NCI-H1092 treated with DMSO at 0.1 percent for 48 hours (cell line): ENCODE results near the gene GJC2.
"Not testable (repeated sequence)": the region's sequence is repeated elsewhere in the genome, so short reads cannot be mapped to it uniquely, and the experiment has no call there.

ENCODE experiments used
- DNase-seq: peaks from one replicate; lab custom pipeline; 2025; lab: John Stamatoyannopoulos, UW

GJC2 gene

DNA sequence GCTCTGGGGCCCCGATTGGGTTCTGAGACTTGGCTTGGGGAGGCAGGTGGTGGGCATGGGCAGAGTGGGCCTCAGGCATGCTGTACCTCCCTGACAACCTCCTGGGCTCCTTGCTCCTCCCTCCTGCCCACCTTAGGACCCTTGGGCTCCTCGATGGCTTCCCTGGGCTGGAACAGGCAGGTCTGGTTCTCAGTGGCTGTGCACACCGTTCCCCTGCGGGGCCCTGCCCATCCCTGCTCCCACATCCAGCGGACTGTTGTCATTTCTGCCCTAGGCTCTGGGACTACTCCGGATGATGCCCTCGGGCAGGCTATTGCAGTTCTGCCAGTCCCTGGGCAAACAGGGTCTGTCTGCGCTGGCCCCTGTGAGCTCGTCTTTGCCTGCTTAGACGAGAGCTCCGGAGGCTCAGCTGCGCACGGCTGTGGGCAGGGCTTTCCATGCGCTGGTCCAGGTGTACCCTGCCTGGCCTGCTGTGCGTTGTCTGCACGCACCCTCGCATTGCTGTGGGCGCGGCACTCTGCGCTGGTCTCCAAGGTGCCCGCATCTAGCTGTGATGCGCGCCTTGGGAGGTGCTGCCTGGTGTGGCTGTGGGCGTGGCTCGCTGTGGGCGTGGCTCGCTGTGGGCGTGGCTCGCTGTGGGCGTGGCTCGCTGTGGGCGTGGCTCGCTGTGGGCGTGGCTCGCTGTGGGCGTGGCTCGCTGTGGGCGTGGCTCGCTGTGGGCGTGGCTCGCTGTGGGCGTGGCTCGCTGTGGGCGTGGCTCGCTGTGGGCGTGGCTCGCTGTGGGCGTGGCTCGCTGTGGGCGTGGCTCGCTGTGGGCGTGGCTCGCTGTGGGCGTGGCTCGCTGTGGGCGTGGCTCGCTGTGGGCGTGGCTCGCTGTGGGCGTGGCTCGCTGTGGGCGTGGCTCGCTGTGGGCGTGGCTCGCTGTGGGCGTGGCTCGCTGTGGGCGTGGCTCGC, 24.1 kb downstream of the GJC2 start:
- not testable (repeated sequence) for DNase-seq

DNA sequence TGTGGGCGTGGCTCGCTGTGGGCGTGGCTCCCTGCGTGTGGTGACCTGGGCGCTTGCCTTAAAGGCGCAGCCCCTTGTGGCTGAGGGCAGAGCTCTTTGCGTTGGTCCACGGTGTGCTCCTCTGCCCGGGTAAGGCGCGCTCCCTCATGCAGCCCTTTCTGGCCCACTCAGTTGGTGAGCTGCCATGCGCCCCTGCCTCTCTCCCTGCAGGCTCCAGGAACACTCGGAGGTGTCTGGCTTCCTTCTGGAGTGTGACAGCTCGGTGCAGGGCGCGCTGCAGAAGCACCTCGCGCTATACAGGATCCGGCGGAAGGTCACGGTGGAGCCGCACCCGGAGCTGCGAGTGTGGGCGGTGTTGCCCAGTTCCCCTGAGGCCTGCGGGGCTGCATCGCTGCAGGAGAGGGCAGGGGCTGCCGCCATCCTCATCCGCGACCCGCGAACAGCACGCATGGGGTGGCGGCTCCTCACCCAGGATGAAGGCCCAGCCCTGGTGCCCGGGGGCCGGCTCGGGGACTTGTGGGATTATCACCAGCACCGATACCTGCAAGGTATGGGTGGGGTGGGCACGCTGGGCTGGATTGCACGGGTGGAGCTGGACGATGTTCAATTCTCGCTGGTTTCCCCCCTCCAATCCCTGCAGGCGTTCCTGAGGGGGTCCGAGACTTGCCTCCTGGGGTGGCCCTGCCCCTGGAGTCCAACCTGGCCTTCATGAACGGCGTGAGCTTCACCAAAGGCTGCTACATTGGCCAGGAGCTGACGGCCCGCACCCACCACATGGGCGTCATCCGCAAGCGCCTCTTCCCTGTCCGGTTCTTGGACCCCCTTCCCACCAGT, 25.0 kb downstream of the GJC2 start:
- no peak for DNase-seq

DNA sequence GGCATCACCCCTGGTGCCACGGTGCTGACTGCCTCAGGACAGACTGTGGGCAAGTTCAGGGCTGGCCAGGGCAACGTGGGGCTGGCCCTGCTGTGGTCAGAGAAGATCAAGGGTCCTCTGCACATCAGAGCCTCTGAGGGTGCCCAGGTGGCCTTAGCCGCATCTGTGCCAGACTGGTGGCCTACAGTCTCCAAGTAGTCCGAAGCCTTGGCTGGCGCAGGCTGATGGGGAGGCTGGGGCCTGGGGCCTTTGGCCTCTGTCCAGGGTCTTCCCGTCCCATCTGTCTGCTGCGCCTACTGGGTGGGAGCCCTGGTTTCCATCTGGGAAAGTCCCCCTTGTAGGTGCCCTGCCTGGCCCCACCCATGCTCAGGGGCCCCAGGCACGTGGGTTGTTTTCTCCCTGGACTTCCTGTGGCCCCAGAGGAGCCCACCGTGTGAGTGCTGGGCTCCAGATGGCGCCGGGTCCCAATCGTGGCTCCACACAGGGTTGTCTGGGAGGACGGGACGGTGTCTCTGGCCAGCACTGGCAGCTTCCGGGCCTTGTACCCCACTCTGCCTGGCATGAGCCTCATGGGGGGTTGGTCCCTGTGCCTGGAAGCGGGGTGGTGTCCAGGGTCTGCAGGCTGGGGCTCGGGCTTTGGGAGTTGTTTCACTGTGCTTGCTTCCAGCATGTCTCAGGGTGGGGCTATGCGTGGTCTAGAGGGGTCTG, 25.7 kb downstream of the GJC2 start:
- no peak for DNase-seq

DNA sequence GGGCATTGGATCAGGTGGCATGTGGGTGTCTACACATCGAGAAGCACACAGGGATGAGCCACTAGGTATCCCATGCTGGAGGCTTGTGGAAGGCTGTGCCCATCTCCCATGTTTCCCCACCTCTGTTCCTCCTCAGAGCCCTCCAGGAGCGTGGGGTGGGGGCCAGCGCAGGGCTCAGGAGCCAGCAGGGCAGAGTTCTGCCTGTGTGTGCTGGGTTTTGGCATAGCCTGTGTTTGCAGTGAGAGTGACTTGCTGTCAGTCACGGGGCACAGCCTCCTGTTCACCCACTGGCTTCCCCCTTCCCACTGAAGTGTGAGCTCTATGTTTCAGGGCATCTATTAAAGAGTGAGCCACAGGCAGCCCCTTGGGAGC, 26.3 kb downstream of the GJC2 start:
- no peak for DNase-seq

DNA sequence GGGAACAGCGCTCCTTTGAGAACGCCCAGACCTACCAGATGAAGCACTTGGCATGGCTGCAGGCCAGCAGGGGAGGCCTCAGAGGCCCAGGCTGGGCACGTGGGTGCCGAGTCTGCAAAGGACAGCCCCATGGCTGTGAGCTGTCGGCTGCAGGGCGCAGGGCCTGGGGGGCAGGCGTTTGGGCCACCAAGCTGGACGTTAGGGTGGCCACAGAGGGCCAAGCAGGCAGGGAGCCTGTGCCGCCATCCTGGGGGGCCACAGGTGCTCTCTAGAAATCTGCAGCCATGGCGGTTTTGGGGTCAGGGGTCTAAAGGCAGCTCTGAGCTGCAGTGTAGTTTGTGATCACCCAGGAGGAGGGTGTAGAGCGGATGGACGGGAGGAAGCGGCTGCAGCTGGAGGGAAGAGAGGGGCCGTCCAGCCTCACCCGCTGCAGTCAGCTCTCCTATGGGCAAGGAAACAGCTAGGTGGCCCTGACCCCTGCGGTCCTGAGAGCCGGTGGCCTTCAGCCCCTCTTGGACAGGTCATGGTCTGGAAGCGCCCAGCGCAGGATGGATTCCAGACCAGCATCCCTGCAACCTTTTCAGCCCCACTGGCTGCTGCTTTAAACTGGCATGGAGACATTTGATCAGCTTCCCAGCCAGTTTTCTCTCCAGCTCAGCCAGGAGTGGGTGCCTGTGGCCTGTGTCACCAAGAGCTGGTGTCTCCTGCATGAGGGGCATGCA, 26.9 kb downstream of the GJC2 start:
- no peak for DNase-seq

DNA sequence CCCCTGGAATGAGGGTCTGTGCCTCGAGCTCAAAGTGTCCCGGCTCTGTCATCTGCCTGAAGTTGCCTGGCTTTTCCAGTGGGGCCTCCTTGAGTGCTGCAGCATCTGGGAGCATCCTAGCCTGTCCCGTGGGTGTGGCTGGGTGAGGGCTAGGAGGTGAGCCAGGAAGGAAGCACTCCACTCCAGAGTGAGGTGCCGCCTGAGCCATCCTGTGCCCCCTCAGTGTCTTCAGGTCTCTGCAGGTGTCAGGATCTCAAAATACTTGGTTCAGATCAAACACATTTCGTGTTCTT, 27.4 kb downstream of the GJC2 start:
- no peak for DNase-seq

DNA sequence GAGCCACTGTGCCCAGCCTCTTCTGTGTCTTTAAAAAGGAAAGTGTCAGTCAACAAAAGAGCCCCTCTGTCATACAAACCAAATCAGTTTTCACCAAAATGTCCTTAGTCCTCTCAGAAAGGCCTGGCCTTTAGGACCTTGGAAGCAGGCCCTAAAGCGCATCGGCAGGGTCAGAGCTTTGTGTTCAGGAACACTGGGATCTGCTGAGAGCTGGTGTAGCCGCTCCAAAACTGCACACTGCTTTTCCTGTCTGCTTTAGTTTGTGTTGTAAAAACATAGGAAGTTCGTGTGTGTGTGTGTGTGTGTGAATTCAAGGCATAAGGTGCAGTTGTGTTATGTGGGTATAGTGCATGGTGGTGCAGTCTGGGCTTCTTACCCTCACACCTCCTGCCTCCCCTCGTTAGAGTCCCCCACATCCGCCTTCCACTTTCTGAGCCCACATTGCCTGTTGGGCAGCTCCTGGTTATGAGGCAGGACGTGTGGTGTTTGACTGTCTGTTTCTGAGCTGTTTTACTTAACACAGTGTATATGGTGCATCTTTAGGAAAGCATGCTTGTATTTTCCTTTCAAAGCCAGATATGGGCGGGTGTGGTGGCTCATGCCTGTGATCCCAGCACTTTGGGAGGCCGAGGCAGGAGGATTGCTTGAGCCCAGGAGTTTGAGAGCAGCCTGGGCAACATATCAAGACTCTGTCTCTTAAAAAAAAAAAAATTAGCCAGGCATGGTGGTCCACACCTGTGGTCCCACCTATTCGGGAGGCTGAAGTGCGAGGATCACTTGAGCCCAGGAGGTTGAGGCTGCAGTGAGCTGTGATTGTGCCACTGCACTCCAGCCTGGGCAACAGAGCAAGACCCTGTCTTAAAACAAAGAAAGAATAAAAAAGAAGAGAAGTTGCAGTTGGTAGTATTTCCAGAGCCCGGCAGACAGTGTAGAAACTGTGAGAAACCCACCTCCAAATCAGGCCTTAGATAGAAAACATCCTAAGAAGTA, 28.3 kb downstream of the GJC2 start:
- no peak for DNase-seq

DNA sequence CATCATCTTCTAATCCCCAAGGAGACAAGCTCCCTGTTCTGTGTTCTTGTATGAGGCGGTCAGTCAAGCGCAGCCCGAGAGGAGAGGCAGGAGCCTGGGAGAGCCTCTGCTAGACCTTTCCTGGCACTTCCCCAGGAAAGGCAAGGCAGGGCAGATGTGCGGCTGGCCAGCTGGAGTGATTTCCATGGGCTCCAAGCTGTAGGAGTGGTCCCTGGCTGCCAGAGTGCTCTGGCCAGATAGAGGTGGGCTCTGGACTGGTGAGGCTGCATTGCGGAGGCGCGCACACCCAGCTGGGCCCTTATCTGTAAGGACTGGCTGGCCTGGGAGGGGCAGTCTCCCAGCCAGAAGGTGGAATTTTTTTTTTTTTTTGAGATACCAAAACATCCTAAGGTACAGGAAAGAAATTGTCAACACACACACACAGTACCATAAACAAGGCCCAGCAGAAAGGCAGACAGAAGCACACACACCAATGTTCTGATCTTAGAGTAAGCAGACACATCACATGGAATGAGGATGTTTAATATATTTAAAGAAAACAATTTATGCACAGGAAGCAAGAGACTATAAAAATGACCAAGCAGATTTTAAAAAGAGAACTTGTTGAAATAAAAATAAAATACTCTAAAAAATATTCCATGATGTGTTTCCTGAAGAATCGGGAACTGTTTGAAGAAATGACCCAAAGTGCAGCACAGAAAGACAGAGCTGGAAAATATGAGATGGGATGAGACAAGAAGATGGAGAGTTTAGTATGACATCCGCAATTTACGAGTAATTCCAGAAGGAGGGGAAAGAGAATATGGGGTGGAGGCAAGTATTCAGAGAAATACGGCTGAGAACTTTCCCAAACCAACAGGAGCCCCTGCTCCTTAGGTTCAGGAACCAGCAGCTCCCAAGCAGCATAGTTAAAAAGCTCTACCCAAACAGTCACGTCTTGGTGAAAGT, 29.3 kb downstream of the GJC2 start:
- DNase-seq, result no peak

DNA sequence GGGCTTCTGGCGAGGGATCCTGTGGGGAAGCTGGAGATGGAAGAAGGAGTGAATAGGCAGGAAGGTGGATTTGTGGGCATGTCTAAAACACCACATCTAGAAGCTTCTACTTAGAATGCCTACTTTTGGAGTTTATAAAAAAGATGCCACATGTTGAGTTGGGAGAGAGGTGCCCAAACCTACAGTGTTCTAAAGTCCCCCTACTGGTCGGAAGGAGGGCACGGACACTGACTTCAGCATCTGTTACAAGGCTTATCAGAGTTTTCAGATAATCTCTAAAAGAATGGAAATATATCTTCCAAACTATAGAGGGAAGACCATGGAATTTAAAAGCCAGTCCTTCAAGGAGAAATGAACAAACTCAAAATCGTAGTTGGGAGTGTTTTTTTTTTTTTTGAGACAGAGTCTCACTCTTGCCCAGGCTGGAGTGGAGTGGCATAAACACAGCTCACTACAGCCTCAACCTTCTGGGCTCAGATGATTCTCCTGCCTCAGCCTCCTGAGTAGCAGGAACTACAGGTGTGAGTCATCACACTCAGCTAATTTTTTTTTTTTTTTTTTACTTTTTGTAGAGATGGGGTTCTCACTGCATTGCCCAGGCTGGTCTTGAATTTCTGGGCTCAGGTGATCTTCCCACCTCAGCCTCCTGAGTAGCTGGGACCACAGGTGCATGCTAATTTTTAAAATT, 30.7 kb downstream of the GJC2 start:
- DNase-seq, result no peak

DNA sequence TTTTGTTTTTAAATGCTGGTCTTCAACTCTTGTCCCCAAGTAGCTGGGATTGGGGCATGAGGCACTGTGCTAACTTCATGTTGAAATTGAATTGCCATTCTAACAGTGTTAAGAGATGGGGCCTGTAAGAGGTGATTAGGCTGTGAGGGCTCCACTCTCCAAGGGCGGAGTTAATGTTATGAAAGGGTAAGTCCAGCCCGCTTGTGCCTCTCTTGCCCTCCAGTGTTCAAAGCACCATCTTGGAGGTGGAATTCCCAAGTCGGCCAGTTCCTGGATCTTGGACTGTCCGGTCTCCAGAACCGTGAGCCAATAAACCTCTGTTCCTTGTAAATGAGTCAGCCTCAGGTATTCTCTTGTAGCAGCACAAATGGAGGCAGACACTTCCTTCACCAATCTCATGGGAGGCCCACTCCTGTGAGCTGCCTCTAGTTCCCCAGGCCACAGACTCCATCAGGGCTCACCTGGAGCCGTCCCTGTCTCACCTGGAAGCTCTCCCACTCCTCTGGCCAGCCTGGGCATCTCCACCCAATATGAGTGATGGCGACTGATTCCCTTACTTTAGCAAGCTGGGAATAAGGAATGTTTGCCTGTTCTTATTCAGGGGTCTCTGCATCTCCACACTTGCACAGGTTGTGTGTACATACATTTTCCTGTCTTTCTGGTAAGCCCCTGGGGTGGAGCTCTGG, 31.4 kb downstream of the GJC2 start:
- DNase-seq, result no peak

DNA sequence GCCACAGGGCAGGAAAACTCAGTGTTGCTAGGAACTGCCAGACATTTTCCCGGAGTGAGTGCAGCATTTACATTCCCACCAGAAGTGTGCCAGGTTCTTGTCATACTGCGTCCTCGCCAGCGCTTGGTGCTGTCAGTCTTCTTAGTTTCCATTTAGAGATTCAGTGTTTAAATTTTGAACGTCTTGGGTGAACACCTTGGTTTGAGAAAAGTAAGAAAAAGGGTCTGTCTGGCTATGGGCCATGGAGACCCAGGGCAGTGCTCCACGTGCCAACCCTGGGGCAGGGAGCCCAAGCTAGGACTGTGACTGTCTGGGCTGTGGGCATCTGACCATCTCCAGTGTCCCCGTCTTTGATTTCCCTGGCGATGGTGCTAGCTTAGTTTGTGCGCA, 31.9 kb downstream of the GJC2 start:
- DNase-seq, result no peak

DNA sequence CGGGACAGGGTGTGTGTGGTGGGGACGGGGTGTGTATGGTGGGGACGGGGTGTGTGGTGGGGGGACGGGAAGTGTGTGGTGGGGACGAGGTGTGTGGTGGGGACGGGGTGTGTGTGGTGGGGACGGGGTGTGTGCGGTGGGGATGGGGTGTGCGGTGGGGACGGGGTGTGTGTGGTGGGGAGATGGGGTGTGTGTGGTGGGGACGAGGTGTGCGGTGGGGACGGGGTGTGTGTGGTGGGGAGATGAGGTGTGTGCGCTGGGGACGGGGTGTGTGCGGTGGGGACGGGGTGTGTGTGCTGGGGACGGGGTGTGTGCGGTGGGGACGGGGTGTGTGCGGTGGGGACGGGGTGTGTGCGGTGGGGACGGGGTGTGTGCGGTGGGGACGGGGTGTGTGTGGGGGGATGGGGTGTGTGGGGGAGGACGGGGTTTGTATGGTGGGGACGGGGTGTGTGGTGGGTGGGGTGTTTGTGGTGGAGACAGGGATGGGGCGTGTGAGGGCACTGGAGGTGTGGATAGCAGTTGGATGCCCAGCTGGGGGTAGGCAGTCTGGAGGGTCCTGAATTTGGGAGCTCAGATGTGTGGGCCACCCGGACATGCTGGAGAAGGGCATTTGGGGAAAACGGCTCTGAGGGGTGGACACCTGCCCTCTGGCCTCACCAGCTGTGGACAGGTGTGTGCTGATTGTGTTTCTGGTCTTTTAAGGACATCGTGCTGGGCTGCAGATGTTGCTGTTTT, 32.7 kb downstream of the GJC2 start:
- no peak for DNase-seq

DNA sequence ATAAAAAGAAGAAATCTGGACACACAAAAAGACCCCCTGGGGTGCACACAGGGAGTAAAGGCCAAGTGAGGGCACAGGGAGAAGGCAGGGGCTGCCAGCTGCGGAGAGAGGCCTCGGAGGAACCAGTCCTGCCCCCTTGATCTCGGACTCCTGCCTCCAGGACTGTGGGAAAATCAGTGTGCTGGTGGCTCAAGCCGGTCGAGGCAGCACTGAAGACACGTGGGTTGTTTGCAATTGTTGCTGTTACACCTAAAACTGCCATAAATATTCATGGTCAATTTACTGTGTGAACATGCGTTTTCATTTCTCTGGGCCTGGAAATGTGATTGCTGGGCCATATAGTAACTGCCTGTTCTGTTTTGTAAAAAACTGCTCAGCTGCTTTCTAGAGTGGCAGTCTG, 34.4 kb downstream of the GJC2 start:
- no peak for DNase-seq

DNA sequence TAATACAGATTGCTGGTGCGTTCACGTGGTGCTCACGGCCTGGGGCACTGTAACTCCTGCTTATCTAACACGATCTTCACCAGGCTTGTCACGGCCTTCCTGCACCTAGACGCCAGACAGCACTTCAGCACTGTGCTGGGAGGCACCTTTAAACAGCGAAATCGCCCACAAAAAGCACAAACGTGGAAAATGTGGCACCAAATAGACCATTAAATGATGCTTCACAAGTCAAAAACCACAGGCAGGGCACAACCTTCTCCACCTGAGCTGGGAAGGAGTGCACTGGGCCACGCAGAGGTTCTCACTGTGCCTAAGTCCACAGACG, 35.9 kb downstream of the GJC2 start:
- DNase-seq, result no peak

DNA sequence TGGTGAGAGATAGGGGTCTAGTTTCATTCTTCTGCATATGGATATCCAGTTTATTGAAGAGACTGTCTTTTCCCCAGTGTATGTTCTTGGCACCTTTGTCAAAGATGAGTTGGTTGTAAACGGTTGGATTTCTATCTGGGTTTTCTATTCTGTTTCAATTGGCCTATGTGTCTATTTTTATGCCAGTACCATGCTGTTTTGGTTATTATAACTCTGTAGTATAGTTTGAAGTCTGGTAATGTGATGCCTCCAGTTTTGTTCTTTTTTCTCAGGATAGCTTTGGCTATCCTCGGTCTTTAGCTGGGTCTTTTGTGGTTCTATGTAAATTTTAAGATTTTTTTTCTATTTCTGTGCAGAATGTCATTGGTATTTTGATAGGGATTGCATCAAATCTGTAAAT, 38.5 kb downstream of the GJC2 start:
- not testable (repeated sequence) for DNase-seq

DNA sequence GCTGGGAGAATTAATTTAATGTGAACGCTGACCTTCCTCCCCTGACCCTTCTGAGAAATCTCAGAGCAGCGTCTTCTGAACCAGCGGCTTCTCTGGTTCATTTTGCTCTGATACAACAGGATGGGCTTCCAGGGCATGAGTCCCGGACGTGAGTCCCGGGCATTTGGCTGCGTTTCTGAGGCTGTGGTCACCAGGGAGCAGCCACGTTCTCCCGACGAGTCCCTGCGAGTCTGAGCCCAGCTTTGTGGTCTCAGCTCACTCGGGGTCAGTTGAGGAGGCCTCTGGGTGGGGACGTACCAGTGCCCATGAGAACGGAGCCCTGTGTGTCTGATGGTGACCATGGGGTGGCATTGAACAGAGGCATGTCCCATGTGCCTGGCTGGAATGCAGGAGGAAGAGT, 40.5 kb downstream of the GJC2 start:
- no peak for DNase-seq

DNA sequence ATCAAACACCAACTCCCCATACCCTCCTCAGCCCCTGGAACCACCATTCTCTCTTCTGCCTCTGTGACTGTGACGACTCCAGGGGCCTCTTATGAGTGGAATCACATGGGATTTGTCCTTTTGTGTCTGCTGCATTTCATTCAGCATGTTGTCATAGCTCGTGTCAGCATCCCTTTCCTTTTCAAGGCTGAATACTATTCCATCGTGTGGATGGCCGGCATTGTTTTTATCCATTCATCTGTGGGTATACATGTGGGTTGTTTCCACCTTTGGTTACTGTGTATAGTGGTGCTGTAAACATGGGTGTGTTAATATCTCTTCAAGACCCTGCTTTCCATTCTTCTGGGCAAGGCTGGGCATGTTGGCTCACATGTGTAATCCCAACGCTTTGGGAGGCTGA, 41.0 kb downstream of the GJC2 start:
- no peak for DNase-seq

DNA sequence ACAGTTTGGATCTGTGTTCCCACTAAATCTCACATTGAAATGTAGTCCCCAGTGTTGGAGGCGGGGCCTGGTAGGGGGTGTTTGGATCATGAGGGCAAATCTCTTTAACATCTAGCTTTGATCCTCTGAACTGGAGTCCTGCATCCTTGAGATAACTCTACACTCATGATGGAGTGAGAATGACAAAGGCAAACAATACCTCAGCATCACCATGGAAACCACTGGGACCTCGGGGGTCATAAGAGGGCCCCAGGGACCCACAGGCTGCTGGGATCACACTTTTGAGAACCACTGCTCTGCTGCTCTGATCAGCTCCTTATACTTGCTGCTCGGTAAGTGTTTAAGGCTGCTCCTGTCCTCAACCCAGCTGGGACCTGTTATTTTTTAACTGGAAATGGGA, 44.7 kb downstream of the GJC2 start:
- no peak for DNase-seq
